K562 (cell line): ENCODE results near the gene ADCYAP1R1. TPM values are rescaled to one million over a fixed set of nuclear protein-coding genes. Genes with fewer than 3 reads are reported as not detected.

Experiments
- ATAC-seq: fragments of 200-7000 bp; cut with Tn5 transposase; 3 replicates; pipeline ENCODE4 v1.9.1; 2020; ENCODE audit warnings: moderate library complexity
- BruUV-seq: library from RNA; stranded (reverse); fragments of 400-500 nt; replicated peaks from 2 replicates; lab custom pipeline; 2021; lab: Mats Ljungman, UMichigan
- CTCF ChIA-PET: fragments of 300-600 bp; formaldehyde crosslinking; extraction: SDS; loops from one replicate; lab custom pipeline; 2021; ENCODE audit warnings: low intra/inter-chr PET ratio; lab: Yijun Ruan, JAX
- POLR2A ChIA-PET: fragments of 300-600, 350-650 bp; sonication (Branson Sonifier 250); formaldehyde crosslinking; extraction: SDS; loops from one replicate; lab custom pipeline; 2021; ENCODE audit warnings: antibody characterized with exemption, inconsistent platforms; lab: Yijun Ruan, JAX
- DNase-seq, 4 experiments: peaks; one replicate each; pipeline versions ENCODE4 v3.0.0 to v3.0.0-alpha.2; 2011 to 2018; ENCODE audit warnings: low spot score in 3 of 4, mixed read lengths in 3 of 4; ENCODE audit errors: extremely low read depth in 1 of 4
- FAIRE-seq: peaks from 2 replicates; lab custom pipeline; 2011; peaks lifted over from hg19 to GRCh38; lab: Jason Lieb, UNC
- H2AFZ ChIP-seq: 2 replicates; pipeline ENCODE4 v1.6.0; 2011; ENCODE audit warnings: low read depth, low read length, control low read depth, inconsistent platforms
- H3K27ac ChIP-seq: fragments of 200-600 bp; 3 replicates; pipeline ENCODE4 v1.8.0; 2011; ENCODE audit warnings: low read depth, mild to moderate bottlenecking, control low read depth, inconsistent platforms, low read length, moderate library complexity, mixed read lengths; ENCODE audit errors: extremely low read depth
- H3K27me3 ChIP-seq, 2 experiments: fragments of 300-600 bp in 1 of 2; 2 replicates in 1 of 2; 3 replicates in 1 of 2; pipeline versions ENCODE4 v1.6.0 to v1.8.0; 2011; ENCODE audit warnings: inconsistent platforms in 2 of 2, low read length in 2 of 2, mild to moderate bottlenecking in 1 of 2, mixed read lengths in 1 of 2, moderate library complexity in 1 of 2; ENCODE audit not compliant: control insufficient read depth in 2 of 2, insufficient read depth in 2 of 2
- H3K36me3 ChIP-seq: fragments of 300-600 bp; 3 replicates; pipeline ENCODE4 v1.8.0; 2011; ENCODE audit warnings: mild to moderate bottlenecking, low read length, inconsistent platforms; ENCODE audit not compliant: control insufficient read depth, insufficient read depth
- H3K4me1 ChIP-seq, 2 experiments: fragments of 200-600 bp in 1 of 2; replicated peaks in 1 of 2; 2 replicates in 1 of 2; 3 replicates in 1 of 2; pipeline versions ENCODE4 v1.5.1 to v1.8.0; 2011; ENCODE audit warnings: inconsistent platforms in 2 of 2, low read length in 2 of 2, mild to moderate bottlenecking in 1 of 2, mixed read lengths in 1 of 2, moderate library complexity in 1 of 2; ENCODE audit not compliant: control insufficient read depth in 2 of 2, insufficient read depth in 2 of 2
- H3K4me2 ChIP-seq: 2 replicates; pipeline ENCODE4 v1.6.1; 2011; ENCODE audit warnings: low read length, control low read depth, inconsistent platforms, mixed read lengths; ENCODE audit not compliant: insufficient read depth
- H3K4me3 ChIP-seq: fragments of 200-600 bp; sonication (generic), shearing (Covaris generic); 2 replicates; pipeline ENCODE4 v1.5.1; 2016; ENCODE audit warnings: control low read depth, inconsistent platforms
- H3K79me2 ChIP-seq: fragments of 200-600 bp; 3 replicates; pipeline ENCODE4 v1.8.0; 2011; ENCODE audit warnings: low read length, inconsistent platforms; ENCODE audit not compliant: control insufficient read depth, insufficient read depth
- H3K9ac ChIP-seq, 2 experiments: 2 replicates each; pipeline versions ENCODE4 v1.6.0 to v1.6.1; 2011; ENCODE audit warnings: low read depth in 2 of 2, low read length in 2 of 2, control low read depth in 1 of 2, inconsistent platforms in 1 of 2, mild to moderate bottlenecking in 1 of 2, mixed read lengths in 1 of 2; ENCODE audit not compliant: insufficient read depth in 1 of 2
- H3K9me1 ChIP-seq: one replicate; pipeline ENCODE4 v1.6.0; 2011; ENCODE audit warnings: inconsistent platforms, mild to moderate bottlenecking, low read length, moderate library complexity; ENCODE audit not compliant: control insufficient read depth, insufficient read depth
- H3K9me3 ChIP-seq: replicated peaks from 2 replicates; pipeline ENCODE4 v1.5.1; 2011; ENCODE audit warnings: low read depth, low read length, inconsistent platforms; ENCODE audit not compliant: control insufficient read depth, insufficient read depth
- H4K20me1 ChIP-seq: replicated peaks from 2 replicates; pipeline ENCODE4 v1.6.1; 2011; ENCODE audit warnings: low read length, inconsistent platforms, mixed read lengths; ENCODE audit not compliant: control insufficient read depth, insufficient read depth
- ARID3B ChIP-seq: fragments of 250-450 bp; sonication (Bioruptor Pico); IDR thresholded peaks from 2 replicates; pipeline ENCODE4 v1.4.0; 2020; ENCODE audit warnings: borderline replicate concordance
- ATF1 ChIP-seq, 2 experiments: fragments of 450-650 bp in 1 of 2; IDR thresholded peaks; 2 replicates each; pipeline ENCODE4 v1.6.1; 2016; ENCODE audit warnings: missing compliant biosample characterization in 1 of 2, missing genetic modification characterization in 1 of 2
- BRD9 ChIP-seq: fragments of 450-650 bp; IDR thresholded peaks from 2 replicates; pipeline ENCODE4 v1.6.1; 2018; ENCODE audit warnings: low read depth; ENCODE audit not compliant: partially characterized antibody
- EZH2 ChIP-seq: IDR thresholded peaks from 2 replicates; pipeline ENCODE4 v1.6.1; 2012; ENCODE audit warnings: low read depth, mild to moderate bottlenecking, inconsistent platforms, low read length, borderline replicate concordance
- FIP1L1 ChIP-seq: fragments of 200-400 bp; formaldehyde crosslinking; IDR thresholded peaks from 2 replicates; pipeline ENCODE4 v1.6.1; 2018; ENCODE audit warnings: mild to moderate bottlenecking, low read depth, low read length; ENCODE audit not compliant: poor library complexity, severe bottlenecking
- FOS ChIP-seq: IDR thresholded peaks from 3 replicates; pipeline ENCODE4 v1.6.1; 2011; ENCODE audit not compliant: insufficient read length; ENCODE audit errors: extremely low read depth
- HDAC8 ChIP-seq: fragments of 450-650 bp; IDR thresholded peaks from 2 replicates; pipeline ENCODE4 v1.6.1; 2016; ENCODE audit warnings: mild to moderate bottlenecking, missing genetic modification characterization, moderate library complexity, missing compliant biosample characterization
- KDM5B ChIP-seq: fragments of 200-600 bp; sonication (generic); IDR thresholded peaks from 2 replicates; pipeline ENCODE4 v1.6.1; 2012; ENCODE audit warnings: low read depth, mild to moderate bottlenecking, moderate library complexity, low read length, control low read depth, inconsistent platforms; ENCODE audit not compliant: insufficient replicate concordance
- L3MBTL2 ChIP-seq: fragments of 450-650 bp; IDR thresholded peaks from 2 replicates; pipeline ENCODE4 v1.6.1; 2016; ENCODE audit warnings: mild to moderate bottlenecking, moderate library complexity
- MCM7 ChIP-seq, 2 experiments: fragments of 450-650 bp; IDR thresholded peaks; 2 replicates each; pipeline ENCODE4 v1.6.1; 2016 to 2018
- NR2F6 ChIP-seq: fragments of 450-650 bp; formaldehyde crosslinking; IDR thresholded peaks from 2 replicates; pipeline ENCODE4 v1.4.0; 2020; ENCODE audit warnings: mild to moderate bottlenecking
- NR4A1 ChIP-seq, 2 experiments: fragments of 250-450 bp in 1 of 2; fragments of 450-650 bp in 1 of 2; sonication (Bioruptor Pico) in 1 of 2; IDR thresholded peaks; 2 replicates each; pipeline versions ENCODE4 v1.4.0 to v1.6.1; 2016 to 2020; ENCODE audit warnings: mild to moderate bottlenecking in 2 of 2, missing compliant biosample characterization in 1 of 2, missing genetic modification characterization in 1 of 2, moderate library complexity in 1 of 2
- PPARD ChIP-seq: fragments of 250-450 bp; sonication (Bioruptor Pico); IDR thresholded peaks from 2 replicates; pipeline ENCODE4 v1.8.0; 2022; ENCODE audit warnings: inconsistent platforms, mild to moderate bottlenecking, moderate library complexity
- THRB ChIP-seq: fragments of 450-650 bp; formaldehyde crosslinking; conservative IDR thresholded peaks from 2 replicates; pipeline ENCODE4 v1.4.0; 2022; ENCODE audit warnings: mild to moderate bottlenecking, missing genetic modification characterization
- ZBTB26 ChIP-seq: fragments of 450-650 bp; formaldehyde crosslinking; IDR thresholded peaks from 2 replicates; pipeline ENCODE4 v1.4.0; 2022; ENCODE audit warnings: missing genetic modification characterization
- ZNF133 ChIP-seq: fragments of 250-450 bp; sonication (Bioruptor Pico); IDR thresholded peaks from 2 replicates; pipeline ENCODE4 v1.4.0; 2020; ENCODE audit warnings: mild to moderate bottlenecking
- ZNF263 ChIP-seq: sonication (generic); formaldehyde crosslinking; IDR thresholded peaks from 2 replicates; pipeline ENCODE4 v1.8.0; 2022; ENCODE audit warnings: mild to moderate bottlenecking, missing genetic modification reagents, borderline replicate concordance
- ZNF444 ChIP-seq: fragments of 250-450 bp; sonication (Bioruptor Pico); IDR thresholded peaks from 2 replicates; pipeline ENCODE4 v1.4.0; 2020; ENCODE audit warnings: mild to moderate bottlenecking, moderate library complexity
- WGBS: fragments of 100-300 bp; shearing (Covaris generic); methylation state at CpG from one replicate; pipeline ENCODE4 v1.1.6; 2016; ENCODE audit warnings: low coverage, mixed read lengths; ENCODE audit not compliant: insufficient coverage; ENCODE audit errors: missing lambda C conversion rate; 5-methylcytosine and 5-hydroxymethylcytosine counted together
- in situ Hi-C: fragments of 300-500 bp; cut with MboI; formaldehyde crosslinking; loops from 4 replicates; pipeline ENCODE4 v1.15.0; 2018; ENCODE audit warnings: inconsistent platforms, mixed read lengths
- intact Hi-C: fragments of 100-400 bp; cut with micrococcal nuclease; formaldehyde crosslinking; loops from 2 replicates; pipeline ENCODE4 v1.14.2; 2022
- polyA plus RNA-seq, 8 experiments: library from polyadenylated mRNA; depleted of rRNA in 4 of 8; stranded (reverse) in 5 of 8; unstranded in 3 of 8; fragments of >200 nt; fragmentation: Nextera tagmentation in 2 of 8; fragmentation: Illumina TruSeq in 1 of 8; extraction: Ambion mirVana in 2 of 8; extraction: Trizol in 1 of 8; gene quantifications; 2 replicates each; pipeline versions ENCODE4 v1.2.1 to v1.2.3, GENCODE V29; 2011 to 2014; ENCODE audit warnings: inconsistent platforms in 1 of 8, missing spikeins in 1 of 8
- total RNA-seq, 7 experiments: library from RNA; depleted of rRNA in 6 of 7; stranded (reverse); fragments of >200 nt in 6 of 7; fragmentation: Illumina TruSeq in 2 of 7; extraction: Trizol in 2 of 7; gene quantifications; 2 replicates each; pipeline versions ENCODE4 v1.2.1 to v1.2.3, GENCODE V29; 2011 to 2021; ENCODE audit warnings: low replicate concordance in 1 of 7

Gene ADCYAP1R1
- total and polyA plus RNA-seq, 9 of the 15 experiments (the other 6 are each of a cell fraction or from before 2014, with no cell fraction given): 0.03 to 0.07 TPM; not detected in 7

- Histone ChIP-seq H2AFZ (no peak overlapping the region), H3K79me2 (no peaks in the 10 kb centered on the region), H4K20me1 (0 out of 2 replicates have a peak, but pooled peaks cover 14% of the 10 kb centered on the region), H3K27me3 (peaks cover 0 to 11% of the 10 kb centered on the region in 2 experiments; a peak in 3 of 5 replicates), H3K9me3 (no peaks in the 10 kb centered on the region), H3K4me2 (no peak overlapping the region), H3K9me1 (peaks cover 4% of the 10 kb centered on the region), H3K9ac (no peak overlapping the region), H3K4me3 (no peak overlapping the region), H3K4me1 (no peaks in the 10 kb centered on the region), H3K36me3 (no peaks in the 10 kb centered on the region), H3K27ac (no peak overlapping the region)
- 0% methylated on average over 3 of the region's 3 CpGs for WGBS
- POLR2A ChIA-PET: no interaction called here
- ATAC-seq (no peak), FAIRE-seq (no peak), DNase-seq (no peak)
- intact Hi-C loops: no loop called here
- CTCF ChIA-PET: no interaction called here
- in situ Hi-C loops: no loop called here
- no TSS peak for BruUV-seq
- TF ChIP-seq L3MBTL2 (no peak), ZNF133 (no peak), THRB (no peak), PPARD (no peak), BRD9 (no peak), ARID3B (CRISPR knock-in tag) (no peak), FOS (no peak), KDM5B (no peak), HDAC8 (no peak), NR4A1 (CRISPR knock-in tag; IDR thresholded peaks at IDR 0.05) (no peak), NR4A1 (tag; IDR thresholded peaks at IDR 0.05) (no peak), ZNF263 (no peak), ZNF444 (no peak), MCM7 (IDR thresholded peaks at IDR 0.05) (no peak), EZH2 (no peak), ATF1 (CRISPR knock-in tag; IDR thresholded peaks at IDR 0.05) (no peak), ATF1 (tag; IDR thresholded peaks at IDR 0.05) (no peak), ZBTB26 (CRISPR knock-in tag) (no peak), FIP1L1 (no peak), NR2F6 (no peak)
These were observed 37.3 kb upstream of the ADCYAP1R1 start for GRCh38 chr7:31014826-31015225.
